ENCODE results near the gene TENM3.

DNA sequence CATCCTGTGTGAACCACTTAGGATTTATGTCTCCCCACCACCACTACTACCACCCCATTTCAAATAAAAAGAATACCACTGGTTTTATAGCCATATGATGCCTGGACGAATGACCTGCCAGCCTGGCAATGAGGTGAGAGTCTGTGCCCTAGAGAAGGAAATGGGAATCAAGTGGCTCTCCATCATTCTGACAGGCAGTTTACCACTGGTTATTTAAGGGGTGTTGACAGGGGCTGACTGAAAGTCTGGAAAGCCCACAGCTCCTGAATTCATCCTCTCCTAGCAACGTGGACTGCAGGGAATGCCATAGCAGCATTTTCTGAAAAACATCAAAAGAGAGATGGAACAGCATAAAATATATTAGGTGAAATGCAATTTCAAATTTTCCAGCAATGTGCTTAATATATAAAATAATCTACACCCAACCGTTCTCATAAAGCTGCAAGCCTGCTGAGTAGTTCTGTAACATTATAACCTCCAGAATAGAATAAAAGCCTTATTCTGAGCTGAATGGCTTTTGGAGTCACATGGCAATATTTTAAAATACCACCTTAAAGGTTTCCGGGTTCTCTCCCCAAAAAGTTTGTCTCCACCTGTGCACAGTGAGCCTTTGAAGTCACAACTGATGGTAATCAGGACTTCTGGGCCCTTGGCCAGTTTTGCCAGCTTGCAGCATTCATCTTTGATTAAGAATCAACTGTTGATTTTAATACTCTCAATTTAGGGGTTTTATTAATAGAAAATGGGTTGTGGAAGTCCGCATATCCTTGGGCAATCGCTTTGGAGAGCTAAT is 552.4 kb downstream of the TENM3 start:
- TF ChIP-seq POLR2A (IDR thresholded peaks at IDR 0.05): no peak
- TF ChIP-seq, protein P1, sequence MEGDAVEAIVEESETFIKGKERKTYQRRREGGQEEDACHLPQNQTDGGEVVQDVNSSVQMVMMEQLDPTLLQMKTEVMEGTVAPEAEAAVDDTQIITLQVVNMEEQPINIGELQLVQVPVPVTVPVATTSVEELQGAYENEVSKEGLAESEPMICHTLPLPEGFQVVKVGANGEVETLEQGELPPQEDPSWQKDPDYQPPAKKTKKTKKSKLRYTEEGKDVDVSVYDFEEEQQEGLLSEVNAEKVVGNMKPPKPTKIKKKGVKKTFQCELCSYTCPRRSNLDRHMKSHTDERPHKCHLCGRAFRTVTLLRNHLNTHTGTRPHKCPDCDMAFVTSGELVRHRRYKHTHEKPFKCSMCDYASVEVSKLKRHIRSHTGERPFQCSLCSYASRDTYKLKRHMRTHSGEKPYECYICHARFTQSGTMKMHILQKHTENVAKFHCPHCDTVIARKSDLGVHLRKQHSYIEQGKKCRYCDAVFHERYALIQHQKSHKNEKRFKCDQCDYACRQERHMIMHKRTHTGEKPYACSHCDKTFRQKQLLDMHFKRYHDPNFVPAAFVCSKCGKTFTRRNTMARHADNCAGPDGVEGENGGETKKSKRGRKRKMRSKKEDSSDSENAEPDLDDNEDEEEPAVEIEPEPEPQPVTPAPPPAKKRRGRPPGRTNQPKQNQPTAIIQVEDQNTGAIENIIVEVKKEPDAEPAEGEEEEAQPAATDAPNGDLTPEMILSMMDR (IDR thresholded peaks at IDR 0.05): no peak

All from testis (tissue), 2 donors.